K562 (cell line): ENCODE measurements around the gene PRICKLE4. TPM values are rescaled to one million over a fixed set of nuclear protein-coding genes. Genes with fewer than 3 reads are reported as not detected.

Source experiments
- ATAC-seq: fragments of 200-7000 bp; cut with Tn5 transposase; 3 replicates; pipeline ENCODE4 v1.9.1; 2020; ENCODE audit warnings: moderate library complexity
- BruUV-seq: library from RNA; stranded (reverse); fragments of 400-500 nt; replicated peaks from 2 replicates; lab custom pipeline; 2021; lab: Mats Ljungman, UMichigan
- CTCF ChIA-PET: fragments of 300-600 bp; formaldehyde crosslinking; extraction: SDS; loops from one replicate; lab custom pipeline; 2021; ENCODE audit warnings: low intra/inter-chr PET ratio; lab: Yijun Ruan, JAX
- POLR2A ChIA-PET: fragments of 300-600, 350-650 bp; sonication (Branson Sonifier 250); formaldehyde crosslinking; extraction: SDS; loops from one replicate; lab custom pipeline; 2021; ENCODE audit warnings: antibody characterized with exemption, inconsistent platforms; lab: Yijun Ruan, JAX
- DNase-seq, 4 experiments: peaks; one replicate each; pipeline versions ENCODE4 v3.0.0 to v3.0.0-alpha.2; 2011 to 2018; ENCODE audit warnings: low spot score in 3 of 4, mixed read lengths in 3 of 4; ENCODE audit errors: extremely low read depth in 1 of 4
- FAIRE-seq: peaks from 2 replicates; lab custom pipeline; 2011; peaks lifted over from hg19 to GRCh38; lab: Jason Lieb, UNC
- H2AFZ ChIP-seq: 2 replicates; pipeline ENCODE4 v1.6.0; 2011; ENCODE audit warnings: low read depth, low read length, control low read depth, inconsistent platforms
- H3K27ac ChIP-seq: fragments of 200-600 bp; 3 replicates; pipeline ENCODE4 v1.8.0; 2011; ENCODE audit warnings: low read depth, mild to moderate bottlenecking, control low read depth, inconsistent platforms, low read length, moderate library complexity, mixed read lengths; ENCODE audit errors: extremely low read depth
- H3K27me3 ChIP-seq, 2 experiments: fragments of 300-600 bp in 1 of 2; 2 replicates in 1 of 2; 3 replicates in 1 of 2; pipeline versions ENCODE4 v1.6.0 to v1.8.0; 2011; ENCODE audit warnings: inconsistent platforms in 2 of 2, low read length in 2 of 2, mild to moderate bottlenecking in 1 of 2, mixed read lengths in 1 of 2, moderate library complexity in 1 of 2; ENCODE audit not compliant: control insufficient read depth in 2 of 2, insufficient read depth in 2 of 2
- H3K36me3 ChIP-seq: fragments of 300-600 bp; 3 replicates; pipeline ENCODE4 v1.8.0; 2011; ENCODE audit warnings: mild to moderate bottlenecking, low read length, inconsistent platforms; ENCODE audit not compliant: control insufficient read depth, insufficient read depth
- H3K4me1 ChIP-seq, 2 experiments: fragments of 200-600 bp in 1 of 2; replicated peaks in 1 of 2; 2 replicates in 1 of 2; 3 replicates in 1 of 2; pipeline versions ENCODE4 v1.5.1 to v1.8.0; 2011; ENCODE audit warnings: inconsistent platforms in 2 of 2, low read length in 2 of 2, mild to moderate bottlenecking in 1 of 2, mixed read lengths in 1 of 2, moderate library complexity in 1 of 2; ENCODE audit not compliant: control insufficient read depth in 2 of 2, insufficient read depth in 2 of 2
- H3K4me2 ChIP-seq: 2 replicates; pipeline ENCODE4 v1.6.1; 2011; ENCODE audit warnings: low read length, control low read depth, inconsistent platforms, mixed read lengths; ENCODE audit not compliant: insufficient read depth
- H3K4me3 ChIP-seq: fragments of 200-600 bp; sonication (generic), shearing (Covaris generic); 2 replicates; pipeline ENCODE4 v1.5.1; 2016; ENCODE audit warnings: control low read depth, inconsistent platforms
- H3K79me2 ChIP-seq: fragments of 200-600 bp; 3 replicates; pipeline ENCODE4 v1.8.0; 2011; ENCODE audit warnings: low read length, inconsistent platforms; ENCODE audit not compliant: control insufficient read depth, insufficient read depth
- H3K9ac ChIP-seq, 2 experiments: 2 replicates each; pipeline versions ENCODE4 v1.6.0 to v1.6.1; 2011; ENCODE audit warnings: low read depth in 2 of 2, low read length in 2 of 2, control low read depth in 1 of 2, inconsistent platforms in 1 of 2, mild to moderate bottlenecking in 1 of 2, mixed read lengths in 1 of 2; ENCODE audit not compliant: insufficient read depth in 1 of 2
- H3K9me1 ChIP-seq: one replicate; pipeline ENCODE4 v1.6.0; 2011; ENCODE audit warnings: inconsistent platforms, mild to moderate bottlenecking, low read length, moderate library complexity; ENCODE audit not compliant: control insufficient read depth, insufficient read depth
- H3K9me3 ChIP-seq: replicated peaks from 2 replicates; pipeline ENCODE4 v1.5.1; 2011; ENCODE audit warnings: low read depth, low read length, inconsistent platforms; ENCODE audit not compliant: control insufficient read depth, insufficient read depth
- H4K20me1 ChIP-seq: replicated peaks from 2 replicates; pipeline ENCODE4 v1.6.1; 2011; ENCODE audit warnings: low read length, inconsistent platforms, mixed read lengths; ENCODE audit not compliant: control insufficient read depth, insufficient read depth
- ARID3B ChIP-seq: fragments of 250-450 bp; sonication (Bioruptor Pico); IDR thresholded peaks from 2 replicates; pipeline ENCODE4 v1.4.0; 2020; ENCODE audit warnings: borderline replicate concordance
- CC2D1A ChIP-seq: fragments of 450-650 bp; IDR thresholded peaks from 2 replicates; pipeline ENCODE4 v1.6.1; 2017; ENCODE audit warnings: mild to moderate bottlenecking
- CEBPB ChIP-seq: fragments of 450-650 bp; IDR thresholded peaks from 2 replicates; pipeline ENCODE4 v1.6.1; 2016; ENCODE audit warnings: missing genetic modification characterization, missing compliant biosample characterization
- CEBPG ChIP-seq, 3 experiments: fragments of 200-800 bp in 1 of 3; sonication (Bioruptor generic) in 1 of 3; sonication (generic) in 1 of 3; formaldehyde crosslinking in 1 of 3; IDR thresholded peaks in 2 of 3; conservative IDR thresholded peaks in 1 of 3; 2 replicates each; pipeline versions ENCODE4 v1.6.1 to v1.8.0; 2016 to 2022; ENCODE audit warnings: missing compliant biosample characterization in 2 of 3, missing genetic modification characterization in 2 of 3, mild to moderate bottlenecking in 1 of 3, missing genetic modification reagents in 1 of 3
- ETS1 ChIP-seq: conservative IDR thresholded peaks from 2 replicates; pipeline ENCODE4 v1.6.1; 2011; ENCODE audit warnings: low read depth, mild to moderate bottlenecking, low read length; ENCODE audit not compliant: control insufficient read depth
- FOXJ2 ChIP-seq: fragments of 200-800 bp; sonication (Bioruptor generic); IDR thresholded peaks from 2 replicates; pipeline ENCODE4 v1.6.1; 2016; ENCODE audit warnings: missing genetic modification characterization, missing compliant biosample characterization
- IRF2 ChIP-seq: sonication (generic); formaldehyde crosslinking; IDR thresholded peaks from 2 replicates; pipeline ENCODE4 v1.8.1; 2022; ENCODE audit warnings: mild to moderate bottlenecking, missing genetic modification reagents
- MCM3 ChIP-seq: fragments of 450-650 bp; IDR thresholded peaks from 2 replicates; pipeline ENCODE4 v1.6.1; 2016
- SNRNP70 ChIP-seq: fragments of 200-400 bp; formaldehyde crosslinking; optimal IDR thresholded peaks from 2 replicates; pipeline ENCODE3; 2017; ENCODE audit warnings: low read depth, low read length
- SRSF9 ChIP-seq: fragments of 200-400 bp; formaldehyde crosslinking; IDR thresholded peaks from 2 replicates; pipeline ENCODE4 v1.6.1; 2017; ENCODE audit warnings: low read depth, low read length, borderline replicate concordance
- WGBS: fragments of 100-300 bp; shearing (Covaris generic); methylation state at CpG from one replicate; pipeline ENCODE4 v1.1.6; 2016; ENCODE audit warnings: low coverage, mixed read lengths; ENCODE audit not compliant: insufficient coverage; ENCODE audit errors: missing lambda C conversion rate; 5-methylcytosine and 5-hydroxymethylcytosine counted together
- in situ Hi-C: fragments of 300-500 bp; cut with MboI; formaldehyde crosslinking; loops from 4 replicates; pipeline ENCODE4 v1.15.0; 2018; ENCODE audit warnings: inconsistent platforms, mixed read lengths
- intact Hi-C: fragments of 100-400 bp; cut with micrococcal nuclease; formaldehyde crosslinking; loops from 2 replicates; pipeline ENCODE4 v1.14.2; 2022
- polyA plus RNA-seq, 8 experiments: library from polyadenylated mRNA; depleted of rRNA in 4 of 8; stranded (reverse) in 5 of 8; unstranded in 3 of 8; fragments of >200 nt; fragmentation: Nextera tagmentation in 2 of 8; fragmentation: Illumina TruSeq in 1 of 8; extraction: Ambion mirVana in 2 of 8; extraction: Trizol in 1 of 8; gene quantifications; 2 replicates each; pipeline versions ENCODE4 v1.2.1 to v1.2.3, GENCODE V29; 2011 to 2014; ENCODE audit warnings: inconsistent platforms in 1 of 8, missing spikeins in 1 of 8
- total RNA-seq, 7 experiments: library from RNA; depleted of rRNA in 6 of 7; stranded (reverse); fragments of >200 nt in 6 of 7; fragmentation: Illumina TruSeq in 2 of 7; extraction: Trizol in 2 of 7; gene quantifications; 2 replicates each; pipeline versions ENCODE4 v1.2.1 to v1.2.3, GENCODE V29; 2011 to 2021; ENCODE audit warnings: low replicate concordance in 1 of 7
- TF ChIP-seq, protein P1 (sequence below): sonication (generic); formaldehyde crosslinking; IDR thresholded peaks from 2 replicates; pipeline ENCODE4 v1.8.0; 2022; ENCODE audit warnings: mild to moderate bottlenecking, missing genetic modification reagents
- TF ChIP-seq, protein P2 (sequence below): fragments of 250-450 bp; sonication (Bioruptor Pico); IDR thresholded peaks from 2 replicates; pipeline ENCODE4 v1.4.0; 2020; ENCODE audit warnings: mild to moderate bottlenecking, moderate library complexity, borderline replicate concordance

The PRICKLE4 gene
- total and polyA plus RNA-seq, 9 of the 15 experiments (the other 6 are each of a cell fraction or from before 2014, with no cell fraction given) = 0.20 to 0.32 (median 0.27) TPM; not detected in 6

DNA sequence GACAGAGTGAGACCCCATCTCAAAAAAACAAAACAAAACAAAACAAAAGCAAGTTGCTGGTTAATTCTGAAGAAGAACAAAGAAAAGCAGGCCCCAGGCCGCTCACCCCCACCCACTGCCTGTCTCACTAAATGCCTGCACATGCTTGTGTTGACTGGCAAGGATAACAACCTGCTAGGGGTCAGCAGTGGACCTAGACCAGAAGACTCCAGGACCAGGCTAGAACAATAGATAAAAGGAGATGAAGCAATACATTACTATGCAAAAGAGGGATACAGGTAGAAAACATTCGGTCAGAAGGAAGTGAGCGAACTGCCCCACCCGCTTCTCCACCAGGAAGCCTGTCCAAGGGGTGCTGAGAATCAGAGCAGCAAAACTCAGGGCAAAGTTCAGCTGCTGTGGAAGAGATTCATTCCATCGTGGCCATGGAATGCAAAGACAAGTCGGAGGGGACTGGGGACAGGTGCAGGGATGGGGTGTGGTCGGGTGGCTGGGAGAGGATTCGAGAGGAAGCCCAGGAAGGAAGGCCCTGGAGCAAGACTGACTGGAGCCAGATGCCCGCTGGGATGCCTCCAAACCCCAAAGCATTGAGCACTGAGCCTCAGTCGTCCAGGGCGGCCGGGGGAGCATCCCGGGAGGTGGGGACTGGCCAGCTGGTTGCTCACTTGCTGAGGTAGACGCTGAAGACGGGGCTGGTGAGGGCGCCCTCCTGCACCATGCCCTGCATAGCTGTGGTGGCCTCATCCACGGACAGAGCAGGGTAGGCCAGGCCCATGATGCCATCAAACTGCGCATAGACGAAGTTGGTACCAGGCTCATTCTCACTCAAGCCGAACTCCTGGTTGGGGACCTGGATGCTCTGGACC is 38.7 kb upstream of the PRICKLE4 start:
- FAIRE-seq (no peak), DNase-seq (no peak), ATAC-seq (no peak)
- H3K4me3 ChIP-seq = no peak overlapping the region
- ChIA-PET CTCF (no interaction called here), POLR2A (interaction anchor here (0.6 kb wide), 1 partner anchor 8 kb away, joined by 3 read pairs; no protein-coding TSS in a partner anchor)
- no peak overlapping the region for H3K27ac ChIP-seq
- H3K27me3 ChIP-seq = peaks cover 29 to 52% of the 10 kb centered on the region in 2 experiments; a peak in 4 of 5 replicates
- no peaks in the 10 kb centered on the region; the same call in none of the 2 replicates for H4K20me1 ChIP-seq
- intact Hi-C loops (no loop called here), in situ Hi-C loops (no loop called here)
- H3K9me1 ChIP-seq = no peaks in the 10 kb centered on the region
- BruUV-seq = no TSS peak
- TF ChIP-seq IRF2 (CRISPR knock-in tag) (no peak), SNRNP70 (no peak), SRSF9 (no peak), MCM3 (no peak), CEBPB (tag) (peak; percentile 65), FOXJ2 (tag) (no peak), ETS1 (no peak), ARID3B (no peak), CC2D1A (no peak), CEBPG (CRISPR knock-in tag; IDR thresholded peaks at IDR 0.05) (no peak), CEBPG (tag; conservative IDR thresholded peaks at IDR 0.05 in 1 of 2, IDR thresholded peaks at IDR 0.05 in 1 of 2) (peak; percentile 31 to 38; a peak in 1 of 4 replicates)
- TF ChIP-seq, protein P1, sequence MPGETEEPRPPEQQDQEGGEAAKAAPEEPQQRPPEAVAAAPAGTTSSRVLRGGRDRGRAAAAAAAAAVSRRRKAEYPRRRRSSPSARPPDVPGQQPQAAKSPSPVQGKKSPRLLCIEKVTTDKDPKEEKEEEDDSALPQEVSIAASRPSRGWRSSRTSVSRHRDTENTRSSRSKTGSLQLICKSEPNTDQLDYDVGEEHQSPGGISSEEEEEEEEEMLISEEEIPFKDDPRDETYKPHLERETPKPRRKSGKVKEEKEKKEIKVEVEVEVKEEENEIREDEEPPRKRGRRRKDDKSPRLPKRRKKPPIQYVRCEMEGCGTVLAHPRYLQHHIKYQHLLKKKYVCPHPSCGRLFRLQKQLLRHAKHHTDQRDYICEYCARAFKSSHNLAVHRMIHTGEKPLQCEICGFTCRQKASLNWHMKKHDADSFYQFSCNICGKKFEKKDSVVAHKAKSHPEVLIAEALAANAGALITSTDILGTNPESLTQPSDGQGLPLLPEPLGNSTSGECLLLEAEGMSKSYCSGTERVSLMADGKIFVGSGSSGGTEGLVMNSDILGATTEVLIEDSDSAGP (CRISPR knock-in tag) = no peak
- TF ChIP-seq, protein P2, sequence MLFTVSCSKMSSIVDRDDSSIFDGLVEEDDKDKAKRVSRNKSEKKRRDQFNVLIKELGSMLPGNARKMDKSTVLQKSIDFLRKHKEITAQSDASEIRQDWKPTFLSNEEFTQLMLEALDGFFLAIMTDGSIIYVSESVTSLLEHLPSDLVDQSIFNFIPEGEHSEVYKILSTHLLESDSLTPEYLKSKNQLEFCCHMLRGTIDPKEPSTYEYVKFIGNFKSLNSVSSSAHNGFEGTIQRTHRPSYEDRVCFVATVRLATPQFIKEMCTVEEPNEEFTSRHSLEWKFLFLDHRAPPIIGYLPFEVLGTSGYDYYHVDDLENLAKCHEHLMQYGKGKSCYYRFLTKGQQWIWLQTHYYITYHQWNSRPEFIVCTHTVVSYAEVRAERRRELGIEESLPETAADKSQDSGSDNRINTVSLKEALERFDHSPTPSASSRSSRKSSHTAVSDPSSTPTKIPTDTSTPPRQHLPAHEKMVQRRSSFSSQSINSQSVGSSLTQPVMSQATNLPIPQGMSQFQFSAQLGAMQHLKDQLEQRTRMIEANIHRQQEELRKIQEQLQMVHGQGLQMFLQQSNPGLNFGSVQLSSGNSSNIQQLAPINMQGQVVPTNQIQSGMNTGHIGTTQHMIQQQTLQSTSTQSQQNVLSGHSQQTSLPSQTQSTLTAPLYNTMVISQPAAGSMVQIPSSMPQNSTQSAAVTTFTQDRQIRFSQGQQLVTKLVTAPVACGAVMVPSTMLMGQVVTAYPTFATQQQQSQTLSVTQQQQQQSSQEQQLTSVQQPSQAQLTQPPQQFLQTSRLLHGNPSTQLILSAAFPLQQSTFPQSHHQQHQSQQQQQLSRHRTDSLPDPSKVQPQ (CRISPR knock-in tag) = no peak
- 13% methylated on average over 20 of the region's 20 CpGs for WGBS
- H3K79me2 ChIP-seq = no peaks in the 10 kb centered on the region
- no peak overlapping the region for H3K4me2 ChIP-seq
- no peak overlapping the region for H2AFZ ChIP-seq
- no peaks in the 10 kb centered on the region for H3K36me3 ChIP-seq
- H3K9ac ChIP-seq = no peak overlapping the region
- H3K9me3 ChIP-seq = no peaks in the 10 kb centered on the region
- peaks cover under 1 to 10% of the 10 kb centered on the region in 2 experiments; a peak in 3 of 5 replicates for H3K4me1 ChIP-seq
